Gastroesophageal sphincter (tissue), 4 donors: ENCODE data around the gene SUN1. TPM values are rescaled to one million over a fixed set of nuclear protein-coding genes. Genes with fewer than 3 reads are reported as not detected.

Source experiments
- ATAC-seq: fragments of 150-250 bp; one replicate; pipeline ENCODE4 v1.9.1; 2016; ENCODE audit warnings: mild to moderate bottlenecking, moderate library complexity
- H3K27ac ChIP-seq, 4 donors: fragments of 200-600 bp; sonication (generic) in 3 of 4; 1 replicate in 3 of 4; 2 replicates in 1 of 4; pipeline ENCODE4 v1.5.1; 2016 to 2019
- H3K27me3 ChIP-seq: fragments of 200-600 bp; sonication (generic); one replicate; pipeline ENCODE4 v1.5.1; 2019
- H3K36me3 ChIP-seq, 2 donors: fragments of 200-600 bp; sonication (generic); one replicate each; pipeline ENCODE4 v1.5.1; 2019; ENCODE audit warnings: control low read depth in 1 of 2
- H3K4me1 ChIP-seq, 3 donors: fragments of 200-600 bp; sonication (generic); 1 replicate in 2 of 3; 2 replicates in 1 of 3; pipeline ENCODE4 v1.5.1; 2016 to 2019; ENCODE audit warnings: control low read depth in 2 of 3
- H3K4me3 ChIP-seq, 2 donors: fragments of 200-600 bp; sonication (generic); one replicate each; pipeline ENCODE4 v1.5.1; 2019; ENCODE audit warnings: mild to moderate bottlenecking in 1 of 2, moderate library complexity in 1 of 2
- H3K9me3 ChIP-seq, 3 donors: fragments of 200-600 bp; sonication (generic); one replicate each; pipeline ENCODE4 v1.5.1; 2017 to 2019; ENCODE audit warnings: control low read depth in 2 of 3
- EP300 ChIP-seq: sonication (generic); formaldehyde crosslinking; IDR thresholded peaks from one replicate; pipeline ENCODE4 v1.6.1; 2017; ENCODE audit warnings: antibody characterized with exemption, mild to moderate bottlenecking
- POLR2A ChIP-seq, 2 donors: fragments of 450-650 bp; IDR thresholded peaks; one replicate each; pipeline ENCODE4 v1.6.1; 2017; ENCODE audit warnings: antibody characterized with exemption in 2 of 2, mild to moderate bottlenecking in 2 of 2, moderate library complexity in 1 of 2
- POLR2AphosphoS5 ChIP-seq: sonication (generic); formaldehyde crosslinking; IDR thresholded peaks from one replicate; pipeline ENCODE4 v1.6.1; 2017; ENCODE audit warnings: antibody characterized with exemption
- WGBS, 2 donors: methylation state at CpG; one replicate each; pipeline ENCODE4 v1.1.5; 2018; ENCODE audit warnings: low coverage in 1 of 2; 5-methylcytosine and 5-hydroxymethylcytosine counted together
- total RNA-seq, 4 donors: library from RNA; depleted of rRNA; stranded (reverse); fragments of >200 nt; gene quantifications; one replicate each; pipeline ENCODE4 v1.1.0, GENCODE V29; 2016
- TF ChIP-seq, protein P1 (sequence below), 4 experiments: fragments of 200-600 bp in 2 of 4; fragments of 450-650 bp in 2 of 4; sonication (generic) in 1 of 4; IDR thresholded peaks; one replicate each; pipeline ENCODE4 v1.5.1; 2017 to 2019; ENCODE audit warnings: antibody characterized with exemption in 4 of 4, mild to moderate bottlenecking in 2 of 4, moderate library complexity in 2 of 4

Gene SUN1
- total RNA-seq, 4 donors from 2014 or later = 151 to 261 (median 231) TPM

DNA sequence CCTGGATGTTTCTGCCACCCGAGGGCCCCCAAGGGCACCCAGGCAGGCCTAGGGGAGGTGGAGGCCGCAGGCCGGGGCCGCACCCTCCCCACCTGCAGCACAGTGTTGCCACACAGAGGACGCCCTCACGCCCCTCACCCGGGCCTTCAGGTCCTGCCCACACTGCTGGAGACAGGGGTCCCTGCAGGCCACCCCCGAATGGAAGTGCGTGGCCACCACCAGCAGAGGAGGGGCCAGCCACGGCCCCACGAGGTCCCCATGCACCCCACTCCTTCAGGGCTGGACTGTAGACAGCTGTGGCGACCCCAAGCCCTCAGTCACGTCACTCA, 86.8 kb downstream of the SUN1 start:
- WGBS, 2 donors = 83% methylated on average over 4 of the region's 13 CpGs; no CpG with 5 or more reads in 1 of the 2 donors
- Histone ChIP-seq H3K27me3 (no peaks in the 10 kb centered on the region), H3K27ac (no peak overlapping the region), H3K4me1 (peaks cover 0 to 50% (median 8%) of the 10 kb centered on the region in 3 donors), H3K36me3 (peaks cover 0 to 6% of the 10 kb centered on the region in 2 donors), H3K9me3 (no peaks in the 10 kb centered on the region), H3K4me3 (no peak overlapping the region)
- no peak for ATAC-seq
- TF ChIP-seq POLR2AphosphoS5 (no peak), EP300 (no peak), POLR2A (IDR thresholded peaks at IDR 0.05) (no peak)
- TF ChIP-seq, protein P1, sequence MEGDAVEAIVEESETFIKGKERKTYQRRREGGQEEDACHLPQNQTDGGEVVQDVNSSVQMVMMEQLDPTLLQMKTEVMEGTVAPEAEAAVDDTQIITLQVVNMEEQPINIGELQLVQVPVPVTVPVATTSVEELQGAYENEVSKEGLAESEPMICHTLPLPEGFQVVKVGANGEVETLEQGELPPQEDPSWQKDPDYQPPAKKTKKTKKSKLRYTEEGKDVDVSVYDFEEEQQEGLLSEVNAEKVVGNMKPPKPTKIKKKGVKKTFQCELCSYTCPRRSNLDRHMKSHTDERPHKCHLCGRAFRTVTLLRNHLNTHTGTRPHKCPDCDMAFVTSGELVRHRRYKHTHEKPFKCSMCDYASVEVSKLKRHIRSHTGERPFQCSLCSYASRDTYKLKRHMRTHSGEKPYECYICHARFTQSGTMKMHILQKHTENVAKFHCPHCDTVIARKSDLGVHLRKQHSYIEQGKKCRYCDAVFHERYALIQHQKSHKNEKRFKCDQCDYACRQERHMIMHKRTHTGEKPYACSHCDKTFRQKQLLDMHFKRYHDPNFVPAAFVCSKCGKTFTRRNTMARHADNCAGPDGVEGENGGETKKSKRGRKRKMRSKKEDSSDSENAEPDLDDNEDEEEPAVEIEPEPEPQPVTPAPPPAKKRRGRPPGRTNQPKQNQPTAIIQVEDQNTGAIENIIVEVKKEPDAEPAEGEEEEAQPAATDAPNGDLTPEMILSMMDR (IDR thresholded peaks at IDR 0.05) = no peak

DNA sequence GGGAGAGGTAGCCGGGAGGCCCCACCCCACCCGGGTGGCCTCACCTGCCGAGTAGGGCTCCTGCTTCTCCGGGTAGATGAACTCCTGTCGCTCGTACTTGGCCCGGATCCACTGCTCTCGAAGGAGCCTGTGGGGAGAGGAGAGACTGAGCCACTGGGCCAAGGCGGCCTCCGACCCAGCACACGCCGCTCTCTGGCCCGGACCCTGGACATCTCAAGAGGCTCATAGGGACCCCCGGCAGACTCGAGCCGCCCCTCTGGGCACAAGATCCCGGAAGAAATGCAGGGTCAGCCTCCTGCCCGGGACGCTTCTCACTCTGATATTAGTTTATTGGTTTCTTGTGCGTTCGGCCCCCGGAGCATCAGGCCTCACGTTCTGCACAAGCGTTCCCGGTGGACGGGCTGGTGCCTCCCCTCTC, 87.7 kb downstream of the SUN1 start:
- Histone ChIP-seq H3K27ac (no peak overlapping the region), H3K4me3 (no peak overlapping the region), H3K36me3 (peaks cover 0 to 6% of the 10 kb centered on the region in 2 donors), H3K4me1 (peaks cover 0 to 51% (median 8%) of the 10 kb centered on the region in 3 donors), H3K9me3 (no peaks in the 10 kb centered on the region), H3K27me3 (no peaks in the 10 kb centered on the region)
- 86% methylated on average over 23 of the region's 26 CpGs; no CpG with 5 or more reads in 1 of the 2 donors for WGBS, 2 donors
- TF ChIP-seq POLR2A (IDR thresholded peaks at IDR 0.05) (no peak), EP300 (no peak), POLR2AphosphoS5 (no peak)
- TF ChIP-seq, protein P1 (IDR thresholded peaks at IDR 0.05) = no peak
- ATAC-seq = no peak

DNA sequence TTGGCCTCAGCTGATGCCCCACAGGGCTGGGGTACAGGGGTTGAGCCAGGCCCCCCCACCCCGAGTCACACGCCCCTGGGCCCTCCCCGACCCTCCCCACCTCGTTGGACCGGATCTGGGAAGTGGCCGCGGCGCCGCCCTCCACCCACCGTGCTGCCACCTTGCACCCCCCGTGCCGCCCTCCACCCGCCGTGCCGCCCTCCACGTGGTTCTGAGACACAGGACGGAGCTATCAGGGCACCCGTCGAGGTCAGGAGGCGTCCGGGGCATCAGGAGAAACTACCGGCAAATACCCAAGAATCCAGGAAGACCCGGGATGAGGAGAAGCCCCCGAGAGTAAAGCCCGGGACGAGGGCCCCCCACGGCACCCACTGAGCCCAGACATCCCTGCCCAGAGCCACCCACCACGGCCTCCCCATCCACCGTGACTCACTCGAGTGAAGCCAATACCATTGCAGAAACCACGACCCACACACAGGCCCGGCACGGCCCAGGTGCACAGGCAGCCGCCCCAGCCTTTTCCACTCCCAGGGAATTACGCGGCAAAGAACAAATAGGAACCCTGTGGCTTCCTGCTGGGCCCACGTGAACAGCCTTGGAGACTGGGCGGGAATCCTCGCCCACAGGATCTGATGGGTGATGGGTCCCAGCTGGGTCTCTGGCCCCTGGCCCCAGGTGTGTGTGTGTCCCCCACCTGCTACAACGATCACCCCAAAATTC, 88.2 kb downstream of the SUN1 start:
- ATAC-seq = no peak

DNA sequence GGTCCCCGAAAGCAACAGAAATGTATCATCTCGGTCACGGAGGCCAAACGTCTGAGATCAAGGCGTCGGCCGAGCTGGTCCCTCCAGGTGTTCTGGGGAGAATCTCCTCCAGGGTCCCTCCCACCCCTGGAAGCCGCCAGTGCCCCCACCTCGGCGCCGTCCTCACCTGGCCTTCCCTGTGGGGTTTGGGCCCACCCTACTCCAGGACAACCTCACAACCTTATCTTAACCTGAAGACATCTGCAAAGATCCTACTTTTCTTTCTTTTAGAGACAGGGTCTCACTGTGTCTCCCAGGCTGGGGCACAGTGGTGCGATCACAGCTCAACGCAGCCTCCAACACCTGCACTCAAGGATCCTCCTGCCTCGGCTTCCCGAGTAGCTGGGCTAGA, 88.8 kb downstream of the SUN1 start:
- no peaks in the 10 kb centered on the region for H3K27me3 ChIP-seq
- 93 to 100% methylated on average over 2 to 3 of the region's 15 CpGs for WGBS, 2 donors
- H3K9me3 ChIP-seq = no peaks in the 10 kb centered on the region
- H3K4me1 ChIP-seq = peaks cover 0 to 59% (median 8%) of the 10 kb centered on the region in 3 donors
- H3K4me3 ChIP-seq = no peak overlapping the region
- no peak overlapping the region for H3K27ac ChIP-seq
- ATAC-seq = no peak
- TF ChIP-seq EP300 (no peak), POLR2AphosphoS5 (no peak), POLR2A (IDR thresholded peaks at IDR 0.05) (no peak)
- TF ChIP-seq, protein P1 (IDR thresholded peaks at IDR 0.05) = no peak
- peaks cover 0 to 6% of the 10 kb centered on the region in 2 donors for H3K36me3 ChIP-seq

More for the DNA sequence above, 88.2 kb downstream of the SUN1 start:
- Histone ChIP-seq H3K27ac (no peak overlapping the region), H3K36me3 (peaks cover 0 to 6% of the 10 kb centered on the region in 2 donors), H3K9me3 (no peaks in the 10 kb centered on the region), H3K4me3 (no peak overlapping the region), H3K4me1 (peaks cover 0 to 56% (median 8%) of the 10 kb centered on the region in 3 donors), H3K27me3 (no peaks in the 10 kb centered on the region)
- no CpG with 5 or more reads among the region's 40 CpGs for WGBS, 2 donors
- TF ChIP-seq, protein P1 (IDR thresholded peaks at IDR 0.05) = no peak
- TF ChIP-seq POLR2AphosphoS5 = no peak
- no peak for TF ChIP-seq EP300
- TF ChIP-seq POLR2A (IDR thresholded peaks at IDR 0.05) = no peak
